Smooth muscle cell (in vitro differentiated cells): Measurements from ENCODE around the gene NPHP4. TPM values are rescaled to one million over a fixed set of nuclear protein-coding genes. Genes with fewer than 3 reads are reported as not detected.

Experiments used
- DNase-seq: peaks from one replicate; lab custom pipeline; 2025; ENCODE audit not compliant: unreplicated experiment; lab: John Stamatoyannopoulos, UW
- H2AFZ ChIP-seq: fragments of 200-600 bp; sonication (generic); 2 replicates; pipeline ENCODE4 v1.6.0; 2016; ENCODE audit warnings: antibody characterized with exemption, low read depth, mild to moderate bottlenecking
- H3F3A ChIP-seq: fragments of 200-600 bp; sonication (generic); 2 replicates; pipeline ENCODE4 v1.6.0; 2017; ENCODE audit warnings: antibody characterized with exemption, low read depth
- H3K27ac ChIP-seq: fragments of 200-600 bp; sonication (generic); 2 replicates; pipeline ENCODE4 v1.5.1; 2016; ENCODE audit warnings: low read depth, mild to moderate bottlenecking
- H3K27me3 ChIP-seq: fragments of 200-600 bp; sonication (generic); 2 replicates; pipeline ENCODE4 v1.6.1; 2016; ENCODE audit warnings: low read depth, mild to moderate bottlenecking
- H3K36me3 ChIP-seq: fragments of 200-600 bp; sonication (generic); 2 replicates; pipeline ENCODE4 v1.5.1; 2016; ENCODE audit warnings: low read depth
- H3K4me1 ChIP-seq: fragments of 200-600 bp; sonication (generic); 2 replicates; pipeline ENCODE4 v1.5.1; 2016; ENCODE audit warnings: low read depth
- H3K4me2 ChIP-seq: fragments of 200-600 bp; sonication (generic); 2 replicates; pipeline ENCODE4 v1.6.0; 2016; ENCODE audit warnings: mild to moderate bottlenecking
- H3K4me3 ChIP-seq: fragments of 200-600 bp; sonication (generic); 2 replicates; pipeline ENCODE4 v1.5.1; 2016; ENCODE audit warnings: mild to moderate bottlenecking
- H3K79me2 ChIP-seq: fragments of 200-600 bp; sonication (generic); 2 replicates; pipeline ENCODE4 v1.6.0; 2016; ENCODE audit warnings: low read depth, mild to moderate bottlenecking
- H3K9ac ChIP-seq: fragments of 200-600 bp; sonication (generic); 2 replicates; pipeline ENCODE4 v1.6.0; 2016; ENCODE audit warnings: low read depth
- H3K9me3 ChIP-seq: fragments of 200-600 bp; sonication (generic); replicated peaks from 2 replicates; pipeline ENCODE4 v1.5.1; 2016; ENCODE audit warnings: low read depth
- H4K20me1 ChIP-seq: fragments of 200-600 bp; sonication (generic); 2 replicates; pipeline ENCODE4 v1.6.0; 2016; ENCODE audit warnings: low read depth
- WGBS: methylation state at CpG from one replicate; pipeline ENCODE4 v1.1.7; 2016; ENCODE audit warnings: low lambda C conversion rate; 5-methylcytosine and 5-hydroxymethylcytosine counted together
- microRNA-seq: library from miRNA; unstranded; fragments of <30 nt; microRNA quantifications from one replicate; pipeline ENCODE4, GENCODE V29; 2016; ENCODE audit warnings: borderline number of aligned reads
- polyA plus RNA-seq: library from polyadenylated mRNA; unstranded; fragments of >200 nt; fragmentation: Nextera tagmentation; extraction: Ambion mirVana; gene quantifications from 2 replicates; pipeline ENCODE4 v1.2.1, GENCODE V29; 2016
- small RNA-seq: library from RNA; depleted of rRNA; stranded (forward); fragments of <200 nt; gene quantifications from one replicate; pipeline ENCODE3, GENCODE V24; 2014
- total RNA-seq: library from RNA; depleted of rRNA; stranded (reverse); fragments of >200 nt; gene quantifications from 2 replicates; pipeline ENCODE4 v1.2.3, GENCODE V29; 2014
- TF ChIP-seq, protein P1 (sequence below): fragments of 200-600 bp; sonication (generic); IDR thresholded peaks from 2 replicates; pipeline ENCODE4 v1.5.1; 2017; ENCODE audit warnings: borderline replicate concordance, mild to moderate bottlenecking, antibody characterized with exemption; ENCODE audit not compliant: insufficient read depth, poor library complexity, severe bottlenecking

The NPHP4 gene
- total and polyA plus RNA-seq, 2 experiments from 2014 or later = 5.4 to 8.4 TPM

DNA sequence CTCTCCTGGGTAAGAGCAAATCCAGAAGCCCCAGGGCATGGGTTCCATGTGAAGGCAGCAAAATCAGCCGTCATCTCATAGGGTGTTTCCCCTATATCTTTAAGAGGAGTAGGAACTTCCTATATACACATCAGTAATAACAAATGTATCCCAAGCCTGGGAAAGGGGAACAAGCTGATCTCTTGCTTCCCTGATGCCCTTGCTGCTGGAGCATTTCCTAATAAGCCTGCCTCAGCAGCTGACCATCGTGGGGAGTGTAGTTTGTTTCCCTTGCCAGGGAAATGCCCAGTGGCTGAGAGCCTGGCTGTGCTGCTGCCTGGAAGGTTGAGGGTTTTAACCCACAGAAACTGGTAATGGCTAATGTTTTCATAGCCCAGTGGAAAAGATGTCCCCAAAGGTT is 177.0 kb downstream of the NPHP4 start:
- H3K4me3 ChIP-seq = no peak overlapping the region
- no peaks in the 10 kb centered on the region for H3K27me3 ChIP-seq
- no peak overlapping the region for H3K9ac ChIP-seq
- no peak for DNase-seq
- H3K4me1 ChIP-seq = no peaks in the 10 kb centered on the region
- TF ChIP-seq, protein P1, sequence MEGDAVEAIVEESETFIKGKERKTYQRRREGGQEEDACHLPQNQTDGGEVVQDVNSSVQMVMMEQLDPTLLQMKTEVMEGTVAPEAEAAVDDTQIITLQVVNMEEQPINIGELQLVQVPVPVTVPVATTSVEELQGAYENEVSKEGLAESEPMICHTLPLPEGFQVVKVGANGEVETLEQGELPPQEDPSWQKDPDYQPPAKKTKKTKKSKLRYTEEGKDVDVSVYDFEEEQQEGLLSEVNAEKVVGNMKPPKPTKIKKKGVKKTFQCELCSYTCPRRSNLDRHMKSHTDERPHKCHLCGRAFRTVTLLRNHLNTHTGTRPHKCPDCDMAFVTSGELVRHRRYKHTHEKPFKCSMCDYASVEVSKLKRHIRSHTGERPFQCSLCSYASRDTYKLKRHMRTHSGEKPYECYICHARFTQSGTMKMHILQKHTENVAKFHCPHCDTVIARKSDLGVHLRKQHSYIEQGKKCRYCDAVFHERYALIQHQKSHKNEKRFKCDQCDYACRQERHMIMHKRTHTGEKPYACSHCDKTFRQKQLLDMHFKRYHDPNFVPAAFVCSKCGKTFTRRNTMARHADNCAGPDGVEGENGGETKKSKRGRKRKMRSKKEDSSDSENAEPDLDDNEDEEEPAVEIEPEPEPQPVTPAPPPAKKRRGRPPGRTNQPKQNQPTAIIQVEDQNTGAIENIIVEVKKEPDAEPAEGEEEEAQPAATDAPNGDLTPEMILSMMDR = no peak
- no peaks in the 10 kb centered on the region for H4K20me1 ChIP-seq
- no peak overlapping the region for H3K4me2 ChIP-seq
- no peak overlapping the region for H3K27ac ChIP-seq
- H3K9me3 ChIP-seq = no peaks in the 10 kb centered on the region
- H2AFZ ChIP-seq = no peak overlapping the region
- no peaks in the 10 kb centered on the region for H3F3A ChIP-seq
- WGBS = 80% methylated on average over 2 of the region's 2 CpGs
- no peaks in the 10 kb centered on the region for H3K36me3 ChIP-seq
- no peaks in the 10 kb centered on the region for H3K79me2 ChIP-seq

DNA sequence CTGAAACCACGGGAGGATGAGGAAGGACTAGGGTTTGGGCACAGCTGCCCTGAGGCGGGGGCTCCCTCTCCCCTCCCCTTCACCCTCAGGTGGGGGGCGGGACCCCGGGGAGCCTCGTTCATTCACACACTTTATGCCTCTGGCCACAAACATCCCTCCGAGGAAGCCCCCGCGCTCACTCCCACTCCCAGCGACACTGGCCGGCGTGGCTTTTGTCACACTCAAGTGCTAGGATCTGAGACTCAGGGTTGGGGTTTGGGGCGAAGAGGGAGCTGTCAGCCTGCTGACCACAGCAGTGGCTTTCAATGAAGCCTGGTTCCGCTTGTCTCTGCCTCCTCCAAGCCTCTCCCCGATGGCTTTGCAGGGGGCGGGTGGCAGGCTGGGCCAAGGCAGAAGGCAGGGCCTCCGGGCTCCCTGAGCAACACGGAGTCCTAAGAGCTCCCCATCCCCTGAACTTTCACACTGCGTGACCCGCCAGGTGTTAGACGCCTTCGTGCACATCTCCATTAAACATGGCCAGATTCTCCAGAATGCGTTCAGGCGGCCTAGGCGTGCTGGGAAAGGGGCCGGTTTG is 178.1 kb downstream of the NPHP4 start:
- Histone ChIP-seq H3K9ac (no peak overlapping the region), H3K4me2 (no peak overlapping the region), H3K4me3 (no peak overlapping the region), H3K27ac (no peak overlapping the region), H3K4me1 (no peaks in the 10 kb centered on the region), H3K27me3 (no peaks in the 10 kb centered on the region), H4K20me1 (no peaks in the 10 kb centered on the region), H3F3A (no peaks in the 10 kb centered on the region), H3K79me2 (no peaks in the 10 kb centered on the region), H3K9me3 (no peaks in the 10 kb centered on the region), H2AFZ (no peak overlapping the region), H3K36me3 (no peaks in the 10 kb centered on the region)
- TF ChIP-seq, protein P1 = no peak
- DNase-seq = no peak
- 88% methylated on average over 25 of the region's 25 CpGs for WGBS

DNA sequence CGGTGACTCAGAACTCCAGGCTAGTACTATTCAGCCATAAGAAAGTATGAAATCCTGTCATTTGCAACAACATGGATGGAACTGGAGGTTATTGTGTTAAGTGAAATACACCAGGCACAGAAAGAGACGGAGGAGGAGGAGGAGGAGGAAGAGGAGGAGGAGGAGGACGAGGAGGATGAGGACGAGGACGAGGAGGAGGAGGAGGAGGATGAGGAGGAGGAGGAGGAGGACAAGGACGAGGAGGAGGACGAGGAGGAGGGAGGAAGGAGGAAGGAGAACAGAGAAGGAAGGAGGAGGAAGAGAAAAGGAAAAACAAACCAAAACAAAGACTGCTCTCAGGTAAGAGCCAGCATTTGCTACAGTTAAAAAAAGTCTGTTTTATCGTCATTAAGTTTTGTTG is 178.7 kb downstream of the NPHP4 start:
- no peaks in the 10 kb centered on the region for H3F3A ChIP-seq
- H3K36me3 ChIP-seq = no peaks in the 10 kb centered on the region
- H3K27ac ChIP-seq = no peak overlapping the region
- 91% methylated on average over 2 of the region's 8 CpGs for WGBS
- no peak overlapping the region for H3K4me3 ChIP-seq
- DNase-seq = no peak
- H3K9me3 ChIP-seq = no peaks in the 10 kb centered on the region
- no peaks in the 10 kb centered on the region for H3K27me3 ChIP-seq
- no peaks in the 10 kb centered on the region for H3K79me2 ChIP-seq
- no peak overlapping the region for H3K9ac ChIP-seq
- no peak overlapping the region for H2AFZ ChIP-seq
- TF ChIP-seq, protein P1 = no peak
- no peaks in the 10 kb centered on the region for H4K20me1 ChIP-seq
- H3K4me1 ChIP-seq = no peaks in the 10 kb centered on the region
- no peak overlapping the region for H3K4me2 ChIP-seq

Small RNAs within 50 kb of the gene (microRNA-seq; reads per million reads assigned to microRNA genes)
- gene MIR4689 = 1.8 reads per million

Small RNAs within 50 kb of the gene (small RNA-seq; reads per million reads assigned to genes)
- not detected for gene MIR4689

Other genes with a start within 250 kb of the NPHP4 start
- gene KCNAB2, start 53.5 kb upstream of the NPHP4 start, total RNA-seq = 1.4 and 3.6 TPM in 2 replicates
- gene KCNAB2, start 53.5 kb upstream of the NPHP4 start, polyA plus RNA-seq = 2.9 and 3.9 TPM in 2 replicates
- 0.40 TPM in 2 replicates for gene CHD5, start 187.9 kb upstream of the NPHP4 start, total RNA-seq
- gene CHD5, start 187.9 kb upstream of the NPHP4 start, polyA plus RNA-seq = not detected in 2 replicates
- 108 and 126 TPM in 2 replicates for gene RPL22, start 207.2 kb upstream of the NPHP4 start, total RNA-seq
- 108 and 117 TPM in 2 replicates for gene RPL22, start 207.2 kb upstream of the NPHP4 start, polyA plus RNA-seq
- 1.8 and 4.8 TPM in 2 replicates for gene RNF207, start 213.7 kb upstream of the NPHP4 start, total RNA-seq
- 2.0 and 4.0 TPM in 2 replicates for gene RNF207, start 213.7 kb upstream of the NPHP4 start, polyA plus RNA-seq
- gene ICMT, start 243.5 kb upstream of the NPHP4 start, total RNA-seq = 55.1 and 66.8 TPM in 2 replicates
- 34.7 and 36.6 TPM in 2 replicates for gene ICMT, start 243.5 kb upstream of the NPHP4 start, polyA plus RNA-seq